ENCODE measurements around the gene LRRC4C.
"Not testable (repeated sequence)": the region's sequence is repeated elsewhere in the genome, so short reads cannot be mapped to it uniquely, and the experiment has no call there.

Gene LRRC4C

GRCh38 chr11:40647295-40647694, 812.2 kb downstream of the LRRC4C start:
- no peak for DNase-seq

GRCh38 chr11:40642284-40642683, 817.2 kb downstream of the LRRC4C start:
- DNase-seq, result no peak

DNA sequence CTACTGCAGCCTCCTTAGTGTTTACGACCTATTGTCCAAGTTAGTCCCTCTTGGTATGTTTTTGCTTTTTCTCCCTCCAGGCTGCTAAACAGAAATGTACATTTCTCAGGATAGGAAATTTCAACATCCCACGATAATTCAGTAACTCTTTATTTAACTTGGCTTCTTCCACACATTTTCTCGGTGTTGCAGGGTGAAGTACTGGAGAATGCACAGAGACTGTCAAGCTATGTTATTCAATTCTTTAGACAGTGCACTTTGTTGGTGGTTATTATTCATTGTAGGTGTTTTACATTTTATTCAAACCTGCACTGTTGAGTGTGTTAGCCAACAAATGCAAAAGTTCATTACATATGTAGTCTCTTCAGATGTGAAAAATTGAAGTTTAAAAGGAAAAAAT, 839.8 kb downstream of the LRRC4C start:
- DNase-seq, result no peak

GRCh38 chr11:40606800-40607199, 852.7 kb downstream of the LRRC4C start:
- no peak for DNase-seq

DNA sequence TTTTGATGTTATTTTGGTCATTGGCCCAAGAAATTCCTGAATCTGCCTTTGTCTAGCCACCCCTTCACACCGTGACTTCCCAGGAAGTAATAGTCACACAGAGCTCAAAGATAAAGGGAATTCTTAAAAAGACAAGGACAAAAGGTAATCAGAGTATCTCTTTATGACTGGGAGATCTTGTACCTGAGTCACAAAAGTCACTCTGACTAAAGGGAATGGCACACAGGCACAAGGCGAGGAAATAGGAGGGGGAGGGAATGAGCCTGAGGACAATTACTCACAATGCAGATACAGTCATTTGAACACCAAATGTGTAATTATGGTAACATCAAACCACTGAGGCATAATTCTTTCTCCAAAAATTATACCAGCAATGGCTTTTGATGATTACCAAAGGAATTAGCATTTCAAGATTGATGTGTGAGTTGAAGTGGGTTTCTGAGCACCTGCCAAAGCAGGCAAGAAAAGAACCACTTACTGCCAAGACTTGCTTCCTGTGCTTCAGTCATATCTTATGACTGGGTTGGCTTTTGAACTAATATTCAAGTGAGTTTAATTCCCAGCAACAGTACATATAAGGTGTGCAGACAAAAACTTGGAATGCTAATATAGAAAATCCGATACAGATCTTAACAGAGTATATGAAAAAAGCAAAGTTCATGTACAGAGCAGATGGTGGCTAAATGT, 856.4 kb downstream of the LRRC4C start:
- no peak for DNase-seq

DNA sequence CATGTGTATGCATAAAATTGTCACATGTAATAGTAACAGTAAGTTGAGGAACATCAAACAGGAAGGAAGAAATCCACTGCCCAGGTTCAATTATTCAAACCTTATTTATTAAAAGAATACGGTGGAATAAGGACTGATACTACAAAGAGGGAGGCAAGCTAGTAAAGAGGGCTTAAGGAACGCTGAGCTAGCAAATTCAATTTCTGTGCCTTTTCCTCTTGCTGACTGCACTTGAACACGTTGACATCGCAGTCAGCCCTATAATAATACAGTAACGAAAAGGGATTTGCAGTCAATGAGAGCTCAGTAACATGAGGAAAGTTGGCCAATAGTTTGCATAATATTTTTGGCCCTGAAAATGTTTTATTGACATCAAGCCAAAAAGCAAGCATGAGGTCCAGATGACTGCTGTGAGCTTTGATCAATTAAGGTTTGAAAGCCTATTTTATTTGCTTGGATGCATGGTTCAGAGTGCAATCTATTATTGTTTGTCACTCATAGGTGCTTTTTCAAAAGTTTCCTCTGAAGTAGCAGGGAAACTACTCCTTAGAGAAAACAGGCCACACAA, 861.8 kb downstream of the LRRC4C start:
- DNase-seq, result no peak

- DNase-seq, result no peak
These were observed 886.1 kb downstream of the LRRC4C start for GRCh38 chr11:40573254-40573891.

DNA sequence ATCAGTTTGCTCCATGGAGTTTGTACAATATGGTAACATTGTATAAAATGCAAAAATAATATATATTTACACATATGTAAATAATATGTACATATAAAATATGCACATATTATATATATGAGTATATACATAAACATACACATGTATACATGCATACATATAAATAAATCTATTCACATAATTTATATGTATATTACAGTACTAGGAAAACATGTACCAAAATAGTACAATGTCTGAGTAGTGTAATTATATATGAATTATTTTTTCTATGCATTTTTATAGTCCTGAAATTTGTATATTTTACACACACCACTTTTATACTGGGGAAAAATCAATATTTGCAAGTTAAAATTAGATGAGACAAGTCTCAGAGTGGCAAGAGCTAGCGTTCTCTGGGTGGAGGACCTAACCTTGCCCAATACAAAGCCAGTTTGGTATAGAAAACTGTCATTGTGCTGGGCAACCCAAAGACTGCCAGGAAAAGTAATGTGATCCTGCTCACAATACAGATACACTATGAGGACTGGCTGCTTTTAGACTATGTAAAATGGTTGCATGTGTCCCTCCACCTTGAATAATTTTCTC, 889.4 kb downstream of the LRRC4C start:
- DNase-seq, result no peak

DNA sequence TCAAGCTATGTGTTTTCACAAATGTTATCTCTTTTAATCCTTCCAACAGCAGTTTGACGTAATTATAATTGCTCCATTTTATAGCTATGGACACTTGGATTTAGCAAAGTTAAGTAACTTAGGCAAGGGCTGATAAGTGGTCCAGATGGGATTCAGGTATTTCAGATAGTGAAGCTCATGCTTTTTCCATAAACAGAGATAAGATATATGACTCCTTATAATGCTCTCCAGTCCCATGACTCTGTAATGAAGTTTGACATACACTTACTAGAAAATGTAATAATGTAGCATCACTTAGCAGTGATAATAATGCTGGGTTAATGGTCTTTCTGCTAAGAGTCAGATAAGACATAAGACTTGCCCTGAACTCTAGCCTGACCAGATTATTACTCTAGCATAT, 892.1 kb downstream of the LRRC4C start:
- DNase-seq, result no peak

GRCh38 chr11:40544162-40544561, 915.3 kb downstream of the LRRC4C start:
- no peak for DNase-seq

GRCh38 chr11:40542821-40543220, 916.6 kb downstream of the LRRC4C start:
- DNase-seq, result no peak

- DNase-seq, result no peak
These were observed 921.7 kb downstream of the LRRC4C start for GRCh38 chr11:40537734-40538133.

DNA sequence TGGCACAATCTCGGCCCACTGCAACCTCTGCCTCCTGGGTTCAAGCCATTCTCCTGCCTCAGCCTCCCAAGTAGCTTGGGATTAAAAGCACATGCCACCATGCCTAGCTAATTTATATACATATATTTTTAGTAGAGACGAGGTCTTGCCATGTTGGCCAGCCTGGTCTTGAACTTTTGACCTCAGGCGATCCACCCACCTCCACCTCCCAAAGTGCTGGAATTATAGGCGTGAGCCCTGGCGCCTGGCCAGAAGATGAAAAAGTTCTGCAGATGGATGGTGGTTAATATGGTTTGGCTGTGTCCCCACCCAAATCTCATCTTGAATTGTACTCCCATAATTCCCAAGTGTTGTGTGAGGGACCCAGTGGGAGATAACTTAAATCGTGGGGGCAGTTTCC, 937.4 kb downstream of the LRRC4C start:
- not testable (repeated sequence) for DNase-seq

- no peak for DNase-seq
These were observed 942.3 kb downstream of the LRRC4C start for GRCh38 chr11:40517122-40517521.

GRCh38 chr11:40514124-40514523, 945.3 kb downstream of the LRRC4C start:
- DNase-seq, result no peak

DNA sequence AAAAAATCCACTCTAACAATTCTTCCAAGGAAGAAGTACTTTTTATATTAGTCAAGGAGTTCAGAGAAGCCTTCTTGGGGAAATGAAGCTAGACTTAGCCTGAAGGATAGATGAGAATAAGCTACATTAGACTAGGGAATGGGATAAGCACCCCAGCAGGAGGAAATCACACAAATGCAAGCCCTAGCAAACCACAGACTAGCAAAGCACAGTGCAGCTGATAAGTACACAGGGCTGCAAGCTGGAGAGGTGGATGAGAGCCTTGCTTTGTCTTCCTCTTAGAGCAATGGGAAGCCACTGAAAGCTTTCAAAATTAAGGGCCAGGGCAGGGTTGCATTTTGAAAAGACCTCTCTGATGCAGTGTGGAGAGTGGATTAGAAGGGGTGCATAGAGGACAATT, 946.2 kb downstream of the LRRC4C start:
- DNase-seq, result no peak

DNA sequence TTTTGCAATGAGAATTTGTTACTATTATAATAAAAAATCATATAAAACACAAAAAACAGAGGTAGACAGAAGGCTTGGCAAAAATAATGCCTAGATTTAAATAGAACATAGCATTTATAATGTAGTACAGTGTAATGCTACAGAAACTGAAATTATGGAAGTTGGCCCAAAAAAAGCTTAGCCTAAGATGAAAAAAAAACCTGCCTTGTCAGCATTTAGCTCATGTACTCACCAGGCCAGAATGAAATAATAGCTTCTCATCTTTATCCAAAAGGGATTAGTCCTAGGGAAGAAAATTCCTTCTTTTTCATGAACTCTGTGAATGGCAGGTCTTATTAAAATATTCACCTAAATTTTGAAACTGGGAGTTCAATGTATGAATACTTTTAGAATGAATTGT, 951.1 kb downstream of the LRRC4C start:
- no peak for DNase-seq

- DNase-seq, result no peak
These were observed 953.2 kb downstream of the LRRC4C start for GRCh38 chr11:40506226-40506625.

DNA sequence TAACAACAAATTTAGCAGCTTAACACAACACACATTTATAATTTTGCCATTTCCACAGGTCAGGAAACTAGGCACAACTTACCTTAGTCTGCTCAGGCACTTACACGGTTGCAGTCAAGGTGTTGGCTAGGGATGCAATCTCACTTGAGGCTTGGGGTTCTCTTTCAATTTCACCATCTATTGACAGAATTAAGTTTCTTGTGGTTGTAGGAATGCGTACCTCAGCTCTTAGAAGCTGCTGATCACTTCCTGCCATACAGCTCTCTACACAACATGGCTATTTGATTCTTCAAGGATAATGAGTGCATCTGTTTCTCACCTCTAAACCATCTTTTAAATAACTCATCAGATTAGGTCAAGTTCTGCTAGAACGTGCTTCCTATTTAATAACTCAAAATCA, 968.1 kb downstream of the LRRC4C start:
- no peak for DNase-seq

DNA sequence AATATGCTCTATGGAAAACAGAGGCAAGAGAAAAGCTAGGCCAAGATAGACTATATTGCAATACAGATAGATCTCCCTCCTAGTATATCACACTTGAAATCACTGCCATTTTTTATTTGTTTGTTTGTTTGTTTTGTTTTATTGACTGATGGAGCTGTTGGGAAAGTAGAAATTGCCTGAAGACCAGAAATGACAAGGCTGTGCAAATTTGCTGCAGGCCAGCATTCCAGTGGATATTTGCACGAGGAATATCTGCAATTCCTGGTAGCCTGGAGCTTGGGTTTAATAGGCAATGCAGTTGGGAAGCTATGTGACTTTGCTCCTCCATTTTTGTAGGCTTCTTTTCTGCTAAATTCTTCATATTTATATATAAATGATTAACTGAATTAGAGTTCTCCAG, 991.7 kb downstream of the LRRC4C start:
- no peak for DNase-seq

DNA sequence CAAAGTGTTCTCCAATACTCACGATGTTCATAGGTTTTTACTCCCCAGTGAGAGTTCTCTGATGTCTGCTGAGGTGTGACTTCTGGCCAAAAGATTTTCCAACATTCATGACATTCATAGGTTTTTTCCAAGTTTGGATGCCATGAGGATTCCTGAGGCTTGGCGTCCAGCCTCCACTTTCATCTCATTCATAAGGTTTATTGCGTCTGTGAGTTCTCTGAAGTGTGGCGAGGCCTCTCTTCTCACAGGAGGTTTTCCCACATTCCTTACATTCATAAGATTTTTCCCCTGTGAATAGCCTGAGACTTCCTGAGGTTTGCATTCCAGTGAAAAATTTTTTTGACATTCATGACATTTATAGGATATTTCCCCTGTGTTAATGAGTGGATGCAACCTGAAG, 1014.1 kb downstream of the LRRC4C start:
- no peak for DNase-seq

GRCh38 chr11:40444151-40444550, 1015.3 kb downstream of the LRRC4C start:
- DNase-seq, result no peak

- no peak for DNase-seq
These were observed 1024.1 kb downstream of the LRRC4C start for GRCh38 chr11:40435344-40435743.

GRCh38 chr11:40434926-40435325, 1024.5 kb downstream of the LRRC4C start:
- no peak for DNase-seq
